ENCODE data around the gene ZCCHC12.

ZCCHC12 gene

DNA sequence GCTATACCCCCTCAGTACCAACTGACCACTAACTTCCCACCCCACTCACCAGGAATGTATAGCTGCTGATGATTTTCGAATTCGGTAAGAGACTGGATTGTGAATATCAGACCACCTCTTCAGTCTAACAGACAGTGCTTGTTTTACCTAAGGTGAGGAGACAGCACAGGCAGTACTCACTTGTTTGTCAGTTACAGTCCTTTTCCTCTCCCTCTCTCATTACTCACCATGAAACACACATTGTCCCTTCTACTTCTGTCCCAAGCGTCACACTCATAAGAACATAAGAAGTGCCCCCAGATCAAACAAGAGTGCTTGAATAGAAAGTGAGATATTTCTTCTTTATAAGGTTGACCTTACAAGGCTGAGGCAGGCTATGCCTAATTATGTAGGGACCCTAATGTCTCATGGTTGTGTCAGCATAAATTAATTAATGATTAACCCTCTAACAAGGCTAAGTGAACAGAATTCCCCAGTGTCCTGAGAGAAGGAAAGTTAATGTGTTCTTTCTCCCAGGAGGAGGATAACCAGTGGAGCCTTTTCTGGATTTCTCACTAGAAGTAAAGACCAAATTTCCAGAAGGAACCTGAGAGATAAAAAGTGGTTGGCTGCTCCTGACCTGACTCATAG, 32.2 kb downstream of the ZCCHC12 start:
- no peak for DNase-seq (ENCODE audit: low read depth)
- TF ChIP-seq, protein P1, sequence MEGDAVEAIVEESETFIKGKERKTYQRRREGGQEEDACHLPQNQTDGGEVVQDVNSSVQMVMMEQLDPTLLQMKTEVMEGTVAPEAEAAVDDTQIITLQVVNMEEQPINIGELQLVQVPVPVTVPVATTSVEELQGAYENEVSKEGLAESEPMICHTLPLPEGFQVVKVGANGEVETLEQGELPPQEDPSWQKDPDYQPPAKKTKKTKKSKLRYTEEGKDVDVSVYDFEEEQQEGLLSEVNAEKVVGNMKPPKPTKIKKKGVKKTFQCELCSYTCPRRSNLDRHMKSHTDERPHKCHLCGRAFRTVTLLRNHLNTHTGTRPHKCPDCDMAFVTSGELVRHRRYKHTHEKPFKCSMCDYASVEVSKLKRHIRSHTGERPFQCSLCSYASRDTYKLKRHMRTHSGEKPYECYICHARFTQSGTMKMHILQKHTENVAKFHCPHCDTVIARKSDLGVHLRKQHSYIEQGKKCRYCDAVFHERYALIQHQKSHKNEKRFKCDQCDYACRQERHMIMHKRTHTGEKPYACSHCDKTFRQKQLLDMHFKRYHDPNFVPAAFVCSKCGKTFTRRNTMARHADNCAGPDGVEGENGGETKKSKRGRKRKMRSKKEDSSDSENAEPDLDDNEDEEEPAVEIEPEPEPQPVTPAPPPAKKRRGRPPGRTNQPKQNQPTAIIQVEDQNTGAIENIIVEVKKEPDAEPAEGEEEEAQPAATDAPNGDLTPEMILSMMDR (IDR thresholded peaks at IDR 0.05; ENCODE audit: control insufficient read depth, insufficient read depth, low read depth, low read length, missing control alignments): no peak

DNA sequence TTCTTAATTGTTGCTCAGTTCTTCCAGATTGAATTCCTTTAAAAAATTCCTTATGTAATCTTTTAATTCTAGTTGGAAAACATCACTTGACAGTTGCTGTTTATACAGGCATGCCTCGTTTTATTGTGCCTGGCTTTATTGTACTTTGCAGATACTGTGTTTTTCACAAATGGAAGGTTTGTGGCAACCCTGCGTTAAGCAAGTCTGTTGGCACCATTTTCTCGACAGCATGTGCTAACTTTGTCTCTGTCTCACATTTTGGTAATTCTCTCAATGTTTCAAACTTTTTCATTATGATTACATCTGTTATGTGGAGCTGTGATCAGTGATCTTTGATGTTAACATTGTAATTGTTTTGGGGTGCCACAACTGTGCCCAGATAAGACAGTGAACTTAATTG, 33.4 kb downstream of the ZCCHC12 start:
- DNase-seq (ENCODE audit: low read depth): no peak
- TF ChIP-seq, protein P1 (IDR thresholded peaks at IDR 0.05; ENCODE audit: control insufficient read depth, insufficient read depth, low read depth, low read length, missing control alignments): no peak
- no peak overlapping the region for H3K4me3 ChIP-seq (ENCODE audit: control insufficient read depth, low read depth, low read length)

More for the DNA sequence above, 32.2 kb downstream of the ZCCHC12 start:
- no peak overlapping the region for H3K4me3 ChIP-seq (ENCODE audit: control insufficient read depth, low read depth, low read length)

DNA sequence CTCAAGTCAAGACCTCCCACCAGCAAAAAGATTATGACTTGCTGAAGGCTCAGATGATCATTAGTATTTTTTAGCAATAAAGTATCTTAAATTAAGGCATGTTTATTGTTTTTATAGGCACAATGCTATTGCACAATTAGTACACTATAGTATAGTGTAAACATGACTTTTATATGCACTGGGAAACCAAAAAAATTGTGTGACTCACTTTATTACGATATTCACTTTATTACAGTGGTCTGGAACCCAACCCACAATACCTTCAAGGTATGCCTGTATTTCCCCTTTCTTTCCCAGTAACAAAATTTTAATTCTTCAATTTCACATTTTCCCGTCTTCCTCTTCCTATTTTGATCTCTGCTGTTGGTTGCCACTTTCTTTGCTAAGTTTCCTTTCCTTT, 37.7 kb downstream of the ZCCHC12 start:
- no peak overlapping the region for H3K4me3 ChIP-seq (ENCODE audit: control insufficient read depth, low read depth, low read length)
- TF ChIP-seq, protein P1 (IDR thresholded peaks at IDR 0.05; ENCODE audit: control insufficient read depth, insufficient read depth, low read depth, low read length, missing control alignments): no peak
- no peak for DNase-seq (ENCODE audit: low read depth)

DNA sequence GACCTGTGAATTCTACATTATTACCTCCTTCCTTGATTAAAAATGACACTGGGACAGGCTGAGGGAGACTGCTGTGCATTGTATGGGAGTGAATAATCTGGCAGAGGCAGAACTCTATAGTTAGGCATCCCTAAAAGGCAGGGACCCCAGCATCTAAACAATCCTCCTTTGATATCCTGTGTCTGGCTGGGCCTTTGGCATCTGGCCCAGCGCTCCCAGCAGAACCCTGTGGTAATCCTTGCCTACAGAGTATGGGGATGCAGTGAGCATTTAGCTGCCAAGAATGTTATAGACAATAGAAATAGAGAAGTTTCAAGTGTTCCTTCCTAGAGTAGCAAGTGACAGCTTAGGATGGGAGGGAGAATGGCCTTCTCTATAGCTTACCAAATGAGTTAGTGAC, 38.5 kb downstream of the ZCCHC12 start:
- DNase-seq (ENCODE audit: low read depth): no peak
- TF ChIP-seq, protein P1 (IDR thresholded peaks at IDR 0.05; ENCODE audit: control insufficient read depth, insufficient read depth, low read depth, low read length, missing control alignments): no peak
- H3K4me3 ChIP-seq (ENCODE audit: control insufficient read depth, low read depth, low read length): no peak overlapping the region

DNA sequence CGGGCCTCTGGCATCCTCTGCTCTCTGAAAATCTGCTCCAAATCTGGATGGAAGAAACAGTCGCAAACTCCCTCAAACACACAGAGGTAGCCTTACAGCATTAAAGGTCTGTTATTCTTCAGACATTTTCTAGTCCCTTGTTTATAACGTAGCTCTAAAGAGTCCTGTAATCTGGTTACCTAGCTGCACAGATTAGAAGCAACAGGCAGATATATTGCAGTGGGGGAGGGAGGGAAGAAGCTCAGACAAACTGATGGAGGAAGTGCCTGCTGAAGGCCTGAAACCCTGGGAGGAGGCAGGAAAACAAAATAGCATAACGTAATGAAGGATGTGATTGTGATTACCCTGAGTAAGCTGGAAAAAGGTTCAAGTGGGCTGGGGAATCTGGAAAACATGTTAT, 39.4 kb downstream of the ZCCHC12 start:
- DNase-seq (ENCODE audit: low read depth): no peak
- H3K4me3 ChIP-seq (ENCODE audit: control insufficient read depth, low read depth, low read length): no peak overlapping the region
- TF ChIP-seq, protein P1 (IDR thresholded peaks at IDR 0.05; ENCODE audit: control insufficient read depth, insufficient read depth, low read depth, low read length, missing control alignments): no peak

DNA sequence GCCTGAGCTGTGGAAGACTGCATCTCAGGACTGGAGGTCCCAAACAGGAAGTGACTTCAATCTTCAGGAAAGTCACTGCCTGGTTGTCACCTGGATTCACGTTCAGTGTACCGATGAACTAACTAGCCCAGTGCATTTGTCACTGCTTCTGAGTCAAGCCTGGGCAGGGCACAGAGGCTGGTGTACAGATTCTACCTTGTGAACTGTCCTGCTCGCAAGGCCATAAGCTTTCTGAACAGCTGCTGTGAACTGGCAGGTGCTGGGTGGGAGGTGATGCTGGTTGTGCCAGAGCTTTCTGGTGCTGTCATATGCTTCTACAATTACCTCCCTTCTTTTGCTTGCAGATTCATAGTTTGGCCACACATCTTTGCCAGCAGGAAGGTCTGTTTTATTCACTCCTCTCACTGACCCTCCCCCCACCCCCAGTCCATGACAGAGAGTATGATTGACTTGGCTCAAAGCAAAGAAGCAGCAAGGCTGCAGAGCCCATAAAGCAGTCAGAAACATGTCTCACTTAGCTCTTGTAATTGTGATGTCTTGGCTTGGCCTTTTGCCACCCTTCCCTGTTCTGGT, 40.5 kb downstream of the ZCCHC12 start:
- TF ChIP-seq, protein P1 (IDR thresholded peaks at IDR 0.05; ENCODE audit: control insufficient read depth, insufficient read depth, low read depth, low read length, missing control alignments): no peak
- no peak overlapping the region for H3K4me3 ChIP-seq (ENCODE audit: control insufficient read depth, low read depth, low read length)
- DNase-seq (ENCODE audit: low read depth): no peak

Data from AG09309 (cell line).